ENCODE results near the gene KLRD1.
"Not testable (repeated sequence)": the region's sequence is repeated elsewhere in the genome, so short reads cannot be mapped to it uniquely, and the experiment has no call there.

Gene KLRD1

GRCh38 chr12:10310926-10311720 lies 3.5 kb downstream of the KLRD1 start:
- Histone ChIP-seq H3K36me3 (ENCODE audit: control insufficient read depth, insufficient read depth, low read length) (no peaks in the 10 kb centered on the region), H3K27me3 (replicated peaks; ENCODE audit: control insufficient read depth, insufficient read depth, low read length) (no peaks in the 10 kb centered on the region), H3K4me3 (replicated peaks; ENCODE audit: low read depth, low read length) (no peak overlapping the region)
- DNase-seq (ENCODE audit: extremely low read depth, insufficient read length): no peak
- TF ChIP-seq CTCF (IDR thresholded peaks at IDR 0.05; ENCODE audit: insufficient read depth, low read length, poor library complexity, severe bottlenecking): no peak

GRCh38 chr12:10319388-10319787 lies 11.7 kb downstream of the KLRD1 start:
- Histone ChIP-seq H3K27me3 (replicated peaks; ENCODE audit: control insufficient read depth, insufficient read depth, low read length) (no peaks in the 10 kb centered on the region), H3K4me3 (replicated peaks; ENCODE audit: low read depth, low read length) (no peak overlapping the region), H3K36me3 (ENCODE audit: control insufficient read depth, insufficient read depth, low read length) (no peaks in the 10 kb centered on the region)
- no peak for DNase-seq (ENCODE audit: extremely low read depth, insufficient read length)
- TF ChIP-seq CTCF (IDR thresholded peaks at IDR 0.05; ENCODE audit: insufficient read depth, low read length, poor library complexity, severe bottlenecking): no peak

- TF ChIP-seq CTCF (IDR thresholded peaks at IDR 0.05; ENCODE audit: insufficient read depth, low read length, poor library complexity, severe bottlenecking): no peak
- no peak overlapping the region for H3K4me3 ChIP-seq (replicated peaks; ENCODE audit: low read depth, low read length)
Measured at GRCh38 chr12:10320643-10321042, 13.0 kb downstream of the KLRD1 start.

GRCh38 chr12:10328691-10329090 lies 21.0 kb downstream of the KLRD1 start:
- H3K36me3 ChIP-seq (ENCODE audit: control insufficient read depth, insufficient read depth, low read length); H3K4me3 ChIP-seq (replicated peaks; ENCODE audit: low read depth, low read length); H3K27me3 ChIP-seq (replicated peaks; ENCODE audit: control insufficient read depth, insufficient read depth, low read length); DNase-seq (ENCODE audit: extremely low read depth, insufficient read length): not testable (repeated sequence)

More at GRCh38 chr12:10320643-10321042, 13.0 kb downstream of the KLRD1 start:
- DNase-seq (ENCODE audit: extremely low read depth, insufficient read length): peak; percentile 12
- no peaks in the 10 kb centered on the region for H3K27me3 ChIP-seq (replicated peaks; ENCODE audit: control insufficient read depth, insufficient read depth, low read length)
- H3K36me3 ChIP-seq (ENCODE audit: control insufficient read depth, insufficient read depth, low read length): no peaks in the 10 kb centered on the region

GRCh38 chr12:10331642-10332239 lies 24.1 kb downstream of the KLRD1 start:
- peak; percentile 59 for TF ChIP-seq CTCF (IDR thresholded peaks at IDR 0.05; ENCODE audit: insufficient read depth, low read length, poor library complexity, severe bottlenecking)
- Histone ChIP-seq H3K4me3 (replicated peaks; ENCODE audit: low read depth, low read length) (no peak overlapping the region), H3K36me3 (ENCODE audit: control insufficient read depth, insufficient read depth, low read length) (no peaks in the 10 kb centered on the region), H3K27me3 (replicated peaks; ENCODE audit: control insufficient read depth, insufficient read depth, low read length) (no peaks in the 10 kb centered on the region)
- DNase-seq (ENCODE audit: extremely low read depth, insufficient read length): no peak

- DNase-seq (ENCODE audit: extremely low read depth, insufficient read length); H3K36me3 ChIP-seq (ENCODE audit: control insufficient read depth, insufficient read depth, low read length); H3K27me3 ChIP-seq (replicated peaks; ENCODE audit: control insufficient read depth, insufficient read depth, low read length); H3K4me3 ChIP-seq (replicated peaks; ENCODE audit: low read depth, low read length): not testable (repeated sequence)
Measured at GRCh38 chr12:10336196-10336595, 28.5 kb downstream of the KLRD1 start.

GRCh38 chr12:10338470-10338869 lies 30.8 kb downstream of the KLRD1 start:
- H3K27me3 ChIP-seq (replicated peaks; ENCODE audit: control insufficient read depth, insufficient read depth, low read length); DNase-seq (ENCODE audit: extremely low read depth, insufficient read length); H3K4me3 ChIP-seq (replicated peaks; ENCODE audit: low read depth, low read length): not testable (repeated sequence)

More at GRCh38 chr12:10338470-10338869, 30.8 kb downstream of the KLRD1 start:
- H3K36me3 ChIP-seq (ENCODE audit: control insufficient read depth, insufficient read depth, low read length): not testable (repeated sequence)
